HG03571 (cell line): ENCODE data around the gene ADAM23.

ENCODE experiments used
- ATAC-seq: cut with Tn5 transposase; IDR thresholded peaks from one replicate; pipeline ENCODE4 v1.9.1; 2021; ENCODE audit not compliant: unreplicated experiment

ADAM23 gene

GRCh38 chr2:206563374-206563773 lies 120.0 kb downstream of the ADAM23 start:
- ATAC-seq: no peak

- ATAC-seq: no peak
Observed at GRCh38 chr2:206565666-206566065, 122.3 kb downstream of the ADAM23 start.

- no peak for ATAC-seq
Observed at GRCh38 chr2:206569470-206569869, 126.1 kb downstream of the ADAM23 start.

- no peak for ATAC-seq
Observed at GRCh38 chr2:206570199-206570598, 126.9 kb downstream of the ADAM23 start.

GRCh38 chr2:206572725-206573124 lies 129.4 kb downstream of the ADAM23 start:
- no peak for ATAC-seq

GRCh38 chr2:206573793-206574192 lies 130.5 kb downstream of the ADAM23 start:
- ATAC-seq: no peak

GRCh38 chr2:206584323-206585116 lies 141.2 kb downstream of the ADAM23 start:
- no peak for ATAC-seq

- ATAC-seq: no peak
Observed at GRCh38 chr2:206585335-206585734, 142.0 kb downstream of the ADAM23 start.

- ATAC-seq: no peak
Observed at GRCh38 chr2:206586609-206587008, 143.3 kb downstream of the ADAM23 start.

- no peak for ATAC-seq
Observed at GRCh38 chr2:206597717-206598218, 154.4 kb downstream of the ADAM23 start.

- no peak for ATAC-seq
Observed at GRCh38 chr2:206603243-206603642, 159.9 kb downstream of the ADAM23 start.

GRCh38 chr2:206610451-206610850 lies 167.1 kb downstream of the ADAM23 start:
- no peak for ATAC-seq

- ATAC-seq: no peak
Observed at GRCh38 chr2:206611191-206611590, 167.9 kb downstream of the ADAM23 start.

- ATAC-seq: no peak
Observed at GRCh38 chr2:206611736-206612135, 168.4 kb downstream of the ADAM23 start.

- ATAC-seq: no peak
Observed at GRCh38 chr2:206614811-206615210, 171.5 kb downstream of the ADAM23 start.

GRCh38 chr2:206615417-206616089 lies 172.2 kb downstream of the ADAM23 start:
- ATAC-seq: no peak

GRCh38 chr2:206616151-206616550 lies 172.8 kb downstream of the ADAM23 start:
- no peak for ATAC-seq

- ATAC-seq: no peak
Observed at GRCh38 chr2:206619011-206619410, 175.7 kb downstream of the ADAM23 start.

GRCh38 chr2:206626108-206626507 lies 182.8 kb downstream of the ADAM23 start:
- no peak for ATAC-seq

- no peak for ATAC-seq
Observed at GRCh38 chr2:206627632-206628031, 184.3 kb downstream of the ADAM23 start.

- ATAC-seq: no peak
Observed at GRCh38 chr2:206631340-206631739, 188.0 kb downstream of the ADAM23 start.

- no peak for ATAC-seq
Observed at GRCh38 chr2:206635015-206635414, 191.7 kb downstream of the ADAM23 start.
